ENCODE data around the gene SLC22A23.

The SLC22A23 gene

GRCh38 chr6:3228046-3228671 lies 228.7 kb downstream of the SLC22A23 start:
- TF ChIP-seq CTCF (IDR thresholded peaks at IDR 0.05; ENCODE audit: low read depth, low read length): no peak
- TF ChIP-seq EZH2phosphoT487 (IDR thresholded peaks at IDR 0.05; ENCODE audit: low read depth): no peak
- H2AFZ ChIP-seq (ENCODE audit: low read depth, low read length): no peak overlapping the region
- no peaks in the 10 kb centered on the region for H4K20me1 ChIP-seq (ENCODE audit: insufficient read depth, low read length)
- H3K9me3 ChIP-seq (ENCODE audit: insufficient read depth, low read length): no peaks in the 10 kb centered on the region
- H3K27ac ChIP-seq (ENCODE audit: low read length): no peak overlapping the region
- H3K4me1 ChIP-seq (ENCODE audit: low read length): no peaks in the 10 kb centered on the region
- no peak overlapping the region for H3K9ac ChIP-seq (ENCODE audit: low read length)
- H3K4me2 ChIP-seq (ENCODE audit: low read length): no peak overlapping the region
- H3K27me3 ChIP-seq (ENCODE audit: low read depth, low read length): 0 out of 2 replicates have a peak, but pooled peaks cover 4% of the 10 kb centered on the region
- H3K36me3 ChIP-seq (replicated peaks; ENCODE audit: low read depth, low read length): no peaks in the 10 kb centered on the region
- no peak overlapping the region for H3K4me3 ChIP-seq (ENCODE audit: low read length)
- no peaks in the 10 kb centered on the region for H3K79me2 ChIP-seq (ENCODE audit: low read length)

GRCh38 chr6:3227363-3228045 lies 229.3 kb downstream of the SLC22A23 start, which contains the start of gene TUBB2B:
TUBB2B (minus strand) TSS chr6:3227653; CDS start chr6:3227543, 110 bp downstream.
- no peak for TF ChIP-seq EZH2phosphoT487 (IDR thresholded peaks at IDR 0.05; ENCODE audit: low read depth)
- TF ChIP-seq CTCF (IDR thresholded peaks at IDR 0.05; ENCODE audit: low read depth, low read length): no peak
- H3K9ac ChIP-seq (ENCODE audit: low read length): no peak within 1 kb of the TSS
- H2AFZ ChIP-seq (ENCODE audit: low read depth, low read length): no peak within 1 kb of the TSS
- no peak within 1 kb of the TSS for H3K4me2 ChIP-seq (ENCODE audit: low read length)
- H3K27ac ChIP-seq (ENCODE audit: low read length): no peak within 1 kb of the TSS
- no peaks in the 10 kb centered on the region for H3K4me1 ChIP-seq (ENCODE audit: low read length)
- no peak within 1 kb of the TSS for H3K4me3 ChIP-seq (ENCODE audit: low read length)
- no peaks in the 10 kb centered on the region for H3K36me3 ChIP-seq (replicated peaks; ENCODE audit: low read depth, low read length)
- 0 out of 2 replicates have a peak, but pooled peaks cover 3% of the 10 kb centered on the region for H3K27me3 ChIP-seq (ENCODE audit: low read depth, low read length)
- no peaks in the 10 kb centered on the region for H3K79me2 ChIP-seq (ENCODE audit: low read length)
- no peaks in the 10 kb centered on the region for H3K9me3 ChIP-seq (ENCODE audit: insufficient read depth, low read length)
- H4K20me1 ChIP-seq (ENCODE audit: insufficient read depth, low read length): no peaks in the 10 kb centered on the region

GRCh38 chr6:3226481-3227362 lies 230.1 kb downstream of the SLC22A23 start:
- H4K20me1 ChIP-seq (ENCODE audit: insufficient read depth, low read length): no peaks in the 10 kb centered on the region
- no peak overlapping the region for H2AFZ ChIP-seq (ENCODE audit: low read depth, low read length)

More at GRCh38 chr6:3226481-3227362, 230.1 kb downstream of the SLC22A23 start:
- Histone ChIP-seq H3K27me3 (ENCODE audit: low read depth, low read length) (0 out of 2 replicates have a peak, but pooled peaks cover 3% of the 10 kb centered on the region), H3K27ac (ENCODE audit: low read length) (no peak overlapping the region), H3K9ac (ENCODE audit: low read length) (no peak overlapping the region), H3K9me3 (ENCODE audit: insufficient read depth, low read length) (no peaks in the 10 kb centered on the region), H3K4me3 (ENCODE audit: low read length) (no peak overlapping the region), H3K4me2 (ENCODE audit: low read length) (no peak overlapping the region), H3K36me3 (replicated peaks; ENCODE audit: low read depth, low read length) (no peaks in the 10 kb centered on the region), H3K79me2 (ENCODE audit: low read length) (no peaks in the 10 kb centered on the region), H3K4me1 (ENCODE audit: low read length) (no peaks in the 10 kb centered on the region)
- TF ChIP-seq CTCF (IDR thresholded peaks at IDR 0.05; ENCODE audit: low read depth, low read length) (no peak), EZH2phosphoT487 (IDR thresholded peaks at IDR 0.05; ENCODE audit: low read depth) (no peak)

All from OCI-LY3 (cell line).